Neural cell (in vitro differentiated cells): ENCODE data around the gene FBXL20. TPM values are rescaled to one million over a fixed set of nuclear protein-coding genes. Genes with fewer than 3 reads are reported as not detected.

Experiments used
- H2AFZ ChIP-seq: fragments of 200-600, 300-800 bp; sonication (generic), shearing (Covaris generic); 2 replicates; pipeline ENCODE4 v1.6.0; 2014; ENCODE audit warnings: low read depth, mild to moderate bottlenecking, antibody characterized with exemption, low read length, moderate library complexity
- H3F3A ChIP-seq: fragments of 200-600 bp; shearing (Covaris generic); 2 replicates; pipeline ENCODE4 v1.6.1; 2016; ENCODE audit warnings: mild to moderate bottlenecking, moderate library complexity, mixed read lengths, antibody characterized with exemption, low read length; ENCODE audit not compliant: insufficient read depth, poor library complexity, severe bottlenecking
- H3K27ac ChIP-seq: fragments of 200-600, 300-800 bp; sonication (generic), shearing (Covaris generic); 2 replicates; pipeline ENCODE4 v1.5.1; 2014; ENCODE audit warnings: mild to moderate bottlenecking, low read length, moderate library complexity
- H3K27me3 ChIP-seq: fragments of 300-800, 200-600 bp; sonication (generic), shearing (Covaris generic); 2 replicates; pipeline ENCODE4 v1.6.0; 2014; ENCODE audit warnings: mild to moderate bottlenecking, low read depth, low read length, moderate library complexity; ENCODE audit not compliant: insufficient read depth
- H3K36me3 ChIP-seq: fragments of 300-800, 200-600 bp; sonication (generic), shearing (Covaris generic); 2 replicates; pipeline ENCODE4 v1.5.1; 2014; ENCODE audit warnings: mild to moderate bottlenecking, antibody characterized with exemption, low read length, moderate library complexity; ENCODE audit not compliant: insufficient read depth
- H3K4me2 ChIP-seq: fragments of 300-800, 200-600 bp; sonication (generic), shearing (Covaris generic); 2 replicates; pipeline ENCODE4 v1.6.0; 2014; ENCODE audit warnings: mild to moderate bottlenecking, low read length
- H3K4me3 ChIP-seq: fragments of 300-800, 200-600 bp; sonication (generic), shearing (Covaris generic); 2 replicates; pipeline ENCODE4 v1.5.1; 2014; ENCODE audit warnings: mild to moderate bottlenecking, low read length, moderate library complexity
- H3K79me2 ChIP-seq: fragments of 200-600 bp; shearing (Covaris generic); replicated peaks from 2 replicates; pipeline ENCODE4 v1.6.0; 2014; ENCODE audit warnings: mild to moderate bottlenecking, low read length, moderate library complexity; ENCODE audit not compliant: insufficient read depth
- H3K9ac ChIP-seq: fragments of 300-800, 200-600 bp; sonication (generic), shearing (Covaris generic); 2 replicates; pipeline ENCODE4 v1.6.1; 2016; ENCODE audit warnings: mild to moderate bottlenecking, low read length, mixed read lengths
- H3K9me2 ChIP-seq: fragments of 200-600 bp; shearing (Covaris generic); 2 replicates; pipeline ENCODE4 v1.6.1; 2016; ENCODE audit warnings: mild to moderate bottlenecking, low read length, mixed read lengths; ENCODE audit not compliant: insufficient read depth
- H3K9me3 ChIP-seq: fragments of 200-600, 300-800 bp; sonication (generic), shearing (Covaris generic); 2 replicates; pipeline ENCODE4 v1.6.1; 2016; ENCODE audit warnings: mild to moderate bottlenecking, mixed run types, low read length, moderate library complexity, mixed read lengths
- H4K20me1 ChIP-seq: fragments of 200-600 bp; shearing (Covaris generic); 2 replicates; pipeline ENCODE4 v1.6.1; 2016; ENCODE audit warnings: mild to moderate bottlenecking, mixed run types; ENCODE audit not compliant: insufficient read depth
- CTCF ChIP-seq: fragments of 450-650 bp; IDR thresholded peaks from 2 replicates; pipeline ENCODE4 v1.5.1; 2014; ENCODE audit warnings: antibody characterized with exemption, mild to moderate bottlenecking, moderate library complexity; ENCODE audit not compliant: poor library complexity, severe bottlenecking
- EP300 ChIP-seq: fragments of 450-650 bp; conservative IDR thresholded peaks from 2 replicates; pipeline ENCODE4 v1.6.1; 2014; ENCODE audit warnings: antibody characterized with exemption, mild to moderate bottlenecking, moderate library complexity; ENCODE audit not compliant: poor library complexity, severe bottlenecking
- EZH2 ChIP-seq: fragments of 200-600, 300-800 bp; shearing (Covaris generic), sonication (generic); IDR thresholded peaks from 2 replicates; pipeline ENCODE4 v1.6.1; 2014; ENCODE audit warnings: antibody characterized with exemption, low read length, borderline replicate concordance, mild to moderate bottlenecking; ENCODE audit not compliant: insufficient read depth, poor library complexity, severe bottlenecking
- MXI1 ChIP-seq: fragments of 450-650 bp; conservative IDR thresholded peaks from 2 replicates; pipeline ENCODE4 v1.6.1; 2014; ENCODE audit warnings: antibody characterized with exemption, mild to moderate bottlenecking; ENCODE audit not compliant: poor library complexity, severe bottlenecking
- POLR2AphosphoS5 ChIP-seq: IDR thresholded peaks from 2 replicates; pipeline ENCODE4 v1.6.1; 2012
- RAD21 ChIP-seq: fragments of 450-650 bp; conservative IDR thresholded peaks from 2 replicates; pipeline ENCODE4 v1.6.1; 2014; ENCODE audit warnings: antibody characterized with exemption, mild to moderate bottlenecking, moderate library complexity
- REST ChIP-seq: IDR thresholded peaks from 2 replicates; pipeline ENCODE4 v1.6.1; 2012; ENCODE audit warnings: borderline replicate concordance
- SMC3 ChIP-seq: fragments of 450-650 bp; conservative IDR thresholded peaks from 2 replicates; pipeline ENCODE4 v1.6.1; 2014; ENCODE audit warnings: antibody characterized with exemption, mild to moderate bottlenecking, moderate library complexity; ENCODE audit not compliant: poor library complexity
- TAF1 ChIP-seq: IDR thresholded peaks from 2 replicates; pipeline ENCODE4 v1.6.1; 2012; ENCODE audit warnings: low read depth
- polyA plus RNA-seq: library from polyadenylated mRNA; depleted of rRNA; stranded (reverse); fragments of >200 nt; gene quantifications from 2 replicates; pipeline ENCODE4 v1.2.3, GENCODE V29; 2014

FBXL20 gene
- polyA plus RNA-seq, 1 donor from 2014 or later: 12.0 TPM

GRCh38 chr17:39284685-39285084 is 116.7 kb downstream of the FBXL20 start:
- no peak overlapping the region for H3K4me2 ChIP-seq
- no peak overlapping the region for H3K27ac ChIP-seq
- H3K9me2 ChIP-seq: no peaks in the 10 kb centered on the region
- H3K79me2 ChIP-seq: no peaks in the 10 kb centered on the region
- H2AFZ ChIP-seq: no peak overlapping the region
- H3F3A ChIP-seq: no peaks in the 10 kb centered on the region
- no peak overlapping the region for H3K4me3 ChIP-seq
- no peak overlapping the region for H3K9ac ChIP-seq
- no peaks in the 10 kb centered on the region for H3K9me3 ChIP-seq
- peaks cover 5% of the 10 kb centered on the region for H3K36me3 ChIP-seq
- no peaks in the 10 kb centered on the region for H3K27me3 ChIP-seq
- TF ChIP-seq SMC3 (no peak), REST (no peak), TAF1 (no peak), EZH2 (no peak), MXI1 (no peak), RAD21 (no peak), POLR2AphosphoS5 (no peak), EP300 (no peak), CTCF (no peak)
- H4K20me1 ChIP-seq: no peaks in the 10 kb centered on the region

- Histone ChIP-seq H3K9me3 (no peaks in the 10 kb centered on the region), H3K27me3 (no peaks in the 10 kb centered on the region), H3K79me2 (no peaks in the 10 kb centered on the region), H3K9ac (no peak overlapping the region), H3K4me3 (no peak overlapping the region), H3K27ac (no peak overlapping the region), H2AFZ (no peak overlapping the region), H3K9me2 (no peaks in the 10 kb centered on the region), H3K4me2 (no peak overlapping the region), H4K20me1 (no peaks in the 10 kb centered on the region), H3K36me3 (peaks cover 5% of the 10 kb centered on the region), H3F3A (no peaks in the 10 kb centered on the region)
- TF ChIP-seq RAD21 (no peak), TAF1 (no peak), MXI1 (no peak), SMC3 (no peak), EP300 (no peak), REST (no peak), CTCF (no peak), POLR2AphosphoS5 (no peak), EZH2 (no peak)
These were observed 117.5 kb downstream of the FBXL20 start for GRCh38 chr17:39283896-39284295.
